AG10803 (cell line): ENCODE measurements around the gene ENGASE.
"Not testable (repeated sequence)": the region's sequence is repeated elsewhere in the genome, so short reads cannot be mapped to it uniquely, and the experiment has no call there.

ENCODE experiments used
- DNase-seq: peaks from one replicate; pipeline ENCODE4 v3.0.0; 2010; ENCODE audit warnings: low read depth
- H3K4me3 ChIP-seq: 2 replicates; pipeline ENCODE4 v1.5.1; 2011; ENCODE audit warnings: mild to moderate bottlenecking, low read length, control low read depth
- CTCF ChIP-seq: conservative IDR thresholded peaks from 2 replicates; pipeline ENCODE4 v1.5.1; 2011; ENCODE audit warnings: mild to moderate bottlenecking, low read length, control low read depth, inconsistent platforms

ENGASE gene

GRCh38 chr17:79073016-79073705 is 1.5 kb upstream of the ENGASE start:
- no peak for DNase-seq
- TF ChIP-seq CTCF, result no peak
- no peak overlapping the region for H3K4me3 ChIP-seq

GRCh38 chr17:79073706-79074088 is 927 bp upstream of the ENGASE start:
- no peak for DNase-seq
- no peak overlapping the region for H3K4me3 ChIP-seq
- TF ChIP-seq CTCF, result no peak

- DNase-seq, result not testable (repeated sequence)
- H3K4me3 ChIP-seq, result peak overlapping the region; percentile 50
These were observed 439 bp upstream of the ENGASE start for GRCh38 chr17:79074121-79074648.

- peak overlapping the region; percentile 68 for H3K4me3 ChIP-seq
- TF ChIP-seq CTCF, result no peak
- no peak for DNase-seq
These were observed 774 bp downstream of the ENGASE start for GRCh38 chr17:79075446-79075750.

- no peak for DNase-seq
- H3K4me3 ChIP-seq, result peak overlapping the region; percentile 68
- TF ChIP-seq CTCF, result no peak
These were observed 1.3 kb downstream of the ENGASE start for GRCh38 chr17:79075861-79076406.

GRCh38 chr17:79077587-79077986 is 3.0 kb downstream of the ENGASE start:
- DNase-seq, result no peak
- no peak for TF ChIP-seq CTCF
- H3K4me3 ChIP-seq, result no peak overlapping the region

- DNase-seq, result no peak
- H3K4me3 ChIP-seq, result no peak overlapping the region
- no peak for TF ChIP-seq CTCF
These were observed 4.0 kb downstream of the ENGASE start for GRCh38 chr17:79078476-79079190.
